Transverse colon (tissue), 4 donors: Measurements from ENCODE around the gene ZNF576. TPM values are rescaled to one million over a fixed set of nuclear protein-coding genes. Genes with fewer than 3 reads are reported as not detected.
"Not testable (repeated sequence)": the region's sequence is repeated elsewhere in the genome, so short reads cannot be mapped to it uniquely, and the experiment has no call there.

Source experiments
- DNase-seq: peaks from one replicate; pipeline ENCODE4 v3.0.0-alpha.2; 2019
- H3K27ac ChIP-seq, 4 donors: fragments of 200-600 bp; sonication (generic); 2 replicates each; pipeline ENCODE4 v1.5.1; 2016 to 2018; ENCODE audit warnings: inconsistent platforms in 4 of 4
- H3K27me3 ChIP-seq: fragments of 200-600 bp; sonication (generic); 2 replicates; pipeline ENCODE4 v1.5.1; 2017; ENCODE audit warnings: inconsistent platforms
- H3K36me3 ChIP-seq, 4 donors: fragments of 200-600 bp; sonication (generic); 2 replicates each; pipeline ENCODE4 v1.5.1; 2017 to 2019; ENCODE audit warnings: inconsistent platforms in 4 of 4
- H3K4me1 ChIP-seq, 4 donors: fragments of 200-600 bp; sonication (generic); 2 replicates each; pipeline ENCODE4 v1.5.1; 2017 to 2020; ENCODE audit warnings: inconsistent platforms in 4 of 4
- H3K4me3 ChIP-seq, 4 donors: fragments of 200-600 bp; sonication (generic); 1 replicate in 1 of 4; 2 replicates in 3 of 4; pipeline versions ENCODE4 v1.5.1 to v1.6.1; 2017 to 2019; ENCODE audit warnings: inconsistent platforms in 4 of 4
- H3K9me3 ChIP-seq, 2 donors: fragments of 200-600 bp; sonication (generic); 2 replicates each; pipeline ENCODE4 v1.5.1; 2017 to 2019; ENCODE audit warnings: inconsistent platforms in 2 of 2
- CTCF ChIP-seq, 5 experiments: fragments of 200-600 bp in 3 of 5; fragments of 450-650 bp in 2 of 5; sonication (generic) in 3 of 5; IDR thresholded peaks; 1 replicate in 2 of 5; 2 replicates in 3 of 5; pipeline ENCODE4 v1.5.1; 2016 to 2017; ENCODE audit warnings: antibody characterized with exemption in 5 of 5, inconsistent platforms in 3 of 5, mild to moderate bottlenecking in 2 of 5, moderate library complexity in 1 of 5
- EP300 ChIP-seq: sonication (generic); formaldehyde crosslinking; IDR thresholded peaks from one replicate; pipeline ENCODE4 v1.6.1; 2017; ENCODE audit warnings: antibody characterized with exemption, low read depth
- POLR2A ChIP-seq: fragments of 450-650 bp; IDR thresholded peaks from one replicate; pipeline ENCODE4 v1.6.1; 2016; ENCODE audit warnings: antibody characterized with exemption, mild to moderate bottlenecking, moderate library complexity
- POLR2AphosphoS5 ChIP-seq, 3 donors: sonication (generic); formaldehyde crosslinking; IDR thresholded peaks; one replicate each; pipeline ENCODE4 v1.6.1; 2016; ENCODE audit warnings: antibody characterized with exemption in 3 of 3
- WGBS, 2 donors: methylation state at CpG; one replicate each; pipeline ENCODE4 v1.1.5; 2018; ENCODE audit warnings: low coverage in 1 of 2; 5-methylcytosine and 5-hydroxymethylcytosine counted together
- in situ Hi-C, 4 donors: fragments of 200-750 bp; cut with MboI; loops; one replicate each; pipeline versions ENCODE4 v1.15.0 to v1.15.1; 2017; ENCODE audit warnings: low sequenced_read_pairs in 3 of 4, low pct_ligation_motif_present in 1 of 4, low pct_unique_long_range_greater_than_20kb in 1 of 4
- intact Hi-C: fragments of 100-400 bp; cut with DNase I; formaldehyde crosslinking; loops from one replicate; pipeline ENCODE4 v1.15.1; 2023; ENCODE audit warnings: low total_unique reads
- total RNA-seq, 4 donors: library from RNA; depleted of rRNA; stranded (reverse); fragments of >200 nt; gene quantifications; one replicate each; pipeline ENCODE4 v1.1.0, GENCODE V29; 2016

ZNF576 gene
- total RNA-seq, 4 donors from 2014 or later = 3.7 to 11.9 (median 9.8) TPM

DNA sequence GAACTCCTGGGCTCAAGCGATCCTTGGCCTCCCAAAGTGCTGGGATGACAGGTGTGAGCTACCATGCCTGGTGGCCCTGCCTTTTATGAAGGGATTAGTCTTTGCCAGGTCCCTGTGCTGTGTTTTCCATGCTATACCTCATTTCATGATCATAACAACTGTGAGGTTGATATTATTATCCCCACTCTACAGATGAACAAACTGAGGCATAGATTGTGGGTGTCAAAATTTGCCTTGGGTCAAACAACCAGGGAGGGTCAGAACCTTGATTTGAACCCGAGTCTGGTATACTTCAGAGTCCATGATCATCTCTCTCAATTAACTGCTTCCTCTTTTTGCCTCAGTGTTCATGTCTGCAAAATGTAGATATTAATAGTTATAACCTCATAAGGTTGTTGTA lies 13.9 kb upstream of the ZNF576 start:
- Histone ChIP-seq H3K36me3 (no peaks in the 10 kb centered on the region), H3K9me3 (no peaks in the 10 kb centered on the region), H3K27ac (no peak overlapping the region), H3K4me3 (no peak overlapping the region), H3K27me3 (no peaks in the 10 kb centered on the region), H3K4me1 (peaks cover 0 to 11% (median 3%) of the 10 kb centered on the region in 4 donors)
- 83% methylated on average over 1 to 2 of the region's 2 CpGs for WGBS, 2 donors
- TF ChIP-seq EP300 = no peak
- TF ChIP-seq POLR2A = no peak
- TF ChIP-seq CTCF (IDR thresholded peaks at IDR 0.05) = no peak
- no peak for TF ChIP-seq POLR2AphosphoS5 (IDR thresholded peaks at IDR 0.05)
- in situ Hi-C loops = no loop called here
- DNase-seq = no peak
- intact Hi-C loops = no loop called here

DNA sequence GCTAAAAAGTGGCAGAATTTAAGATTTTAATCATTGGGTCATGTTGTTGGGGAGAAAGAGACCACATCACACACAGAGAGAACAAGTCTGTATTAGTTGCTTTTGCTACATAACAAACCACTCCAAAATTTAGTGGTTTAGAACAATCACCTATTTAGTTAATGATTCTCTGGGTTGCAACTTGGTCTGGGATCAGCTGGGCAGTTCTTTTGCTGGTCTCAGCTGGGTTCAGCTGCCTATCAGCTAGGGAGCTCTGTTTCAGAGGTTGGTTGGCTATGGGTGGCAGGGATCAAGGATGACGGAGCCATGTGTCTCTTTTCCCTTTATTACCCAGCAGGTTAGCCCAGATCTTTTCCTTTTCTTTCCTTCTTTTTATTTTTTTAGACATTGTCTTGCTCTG lies 11.9 kb upstream of the ZNF576 start:
- no peak for DNase-seq
- in situ Hi-C loops (no loop called here), intact Hi-C loops (no loop called here)
- no peak for TF ChIP-seq POLR2A
- no peak for TF ChIP-seq CTCF (IDR thresholded peaks at IDR 0.05)
- TF ChIP-seq POLR2AphosphoS5 (IDR thresholded peaks at IDR 0.05) = no peak
- TF ChIP-seq EP300 = no peak
- H3K27me3 ChIP-seq = no peaks in the 10 kb centered on the region
- H3K27ac ChIP-seq = no peak overlapping the region
- no peak overlapping the region for H3K4me3 ChIP-seq
- H3K4me1 ChIP-seq = peaks cover 0 to 11% (median 3%) of the 10 kb centered on the region in 4 donors
- no peaks in the 10 kb centered on the region for H3K36me3 ChIP-seq
- H3K9me3 ChIP-seq = no peaks in the 10 kb centered on the region
- 80% methylated on average over 1 of the region's 1 CpG; no CpG with 5 or more reads in 1 of the 2 donors for WGBS, 2 donors

DNA sequence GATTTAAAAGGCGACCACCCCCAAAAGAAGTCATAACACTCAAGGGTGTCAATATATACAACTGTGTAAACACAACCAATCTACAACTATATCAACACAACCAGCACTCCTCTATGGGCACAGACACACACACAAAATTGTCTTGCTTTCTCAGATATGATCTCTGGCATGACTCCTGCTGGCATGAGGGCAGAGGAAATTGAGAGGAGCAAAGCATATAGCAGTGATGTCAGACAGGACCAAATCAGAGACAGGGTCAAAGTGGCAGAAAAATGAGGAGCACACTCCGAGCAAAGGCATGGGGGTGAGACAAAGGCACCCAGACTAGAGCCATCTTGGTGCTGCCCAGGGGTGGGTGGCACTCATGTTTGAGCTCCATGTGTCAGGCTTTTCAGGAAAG lies 10.0 kb upstream of the ZNF576 start:
- in situ Hi-C loops = no loop called here
- intact Hi-C loops = no loop called here
- WGBS, 2 donors = 64 to 67% methylated on average over 2 of the region's 2 CpGs
- Histone ChIP-seq H3K27me3 (no peaks in the 10 kb centered on the region), H3K4me3 (no peak overlapping the region), H3K36me3 (no peaks in the 10 kb centered on the region), H3K9me3 (no peaks in the 10 kb centered on the region), H3K27ac (no peak overlapping the region), H3K4me1 (peaks cover 0 to under 1% (median 0%) of the 10 kb centered on the region in 4 donors)
- no peak for TF ChIP-seq POLR2AphosphoS5 (IDR thresholded peaks at IDR 0.05)
- no peak for TF ChIP-seq EP300
- TF ChIP-seq POLR2A = no peak
- no peak for TF ChIP-seq CTCF (IDR thresholded peaks at IDR 0.05)
- no peak for DNase-seq

GRCh38 chr19:43587029-43587428 lies 9.4 kb upstream of the ZNF576 start:
- H3K36me3 ChIP-seq, H3K27me3 ChIP-seq, intact Hi-C loops, H3K4me3 ChIP-seq, DNase-seq, H3K9me3 ChIP-seq, in situ Hi-C loops, H3K27ac ChIP-seq, H3K4me1 ChIP-seq: not testable (repeated sequence)
- WGBS, 2 donors = 93 to 96% methylated on average over 3 of the region's 3 CpGs

DNA sequence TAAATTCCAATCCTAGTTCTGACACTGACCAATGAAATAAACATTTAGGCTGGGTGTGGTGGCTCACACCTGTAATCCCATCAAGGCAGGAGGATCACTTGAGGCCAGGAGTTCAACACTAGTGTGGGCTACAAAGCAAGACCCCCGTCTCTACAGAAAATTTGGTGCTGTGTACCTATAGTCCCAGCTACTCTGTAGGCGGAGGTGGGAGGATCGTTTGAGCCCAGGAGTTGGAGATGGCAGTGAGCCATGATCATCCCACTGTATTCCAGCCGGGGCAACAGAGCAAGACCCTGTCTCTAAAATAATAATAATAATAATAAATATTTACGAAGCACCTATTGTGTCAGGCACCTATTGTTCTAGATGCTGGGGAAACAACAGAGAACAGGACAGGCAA lies 7.1 kb upstream of the ZNF576 start:
- TF ChIP-seq CTCF (IDR thresholded peaks at IDR 0.05) (no peak), POLR2AphosphoS5 (IDR thresholded peaks at IDR 0.05) (no peak), EP300 (no peak), POLR2A (no peak)
- in situ Hi-C loops = no loop called here
- Histone ChIP-seq H3K4me3 (no peak overlapping the region), H3K9me3 (no peaks in the 10 kb centered on the region), H3K27ac (no peak overlapping the region), H3K36me3 (peaks cover 0 to 14% (median 6%) of the 10 kb centered on the region in 4 donors), H3K27me3 (no peaks in the 10 kb centered on the region), H3K4me1 (peaks cover 5 to 12% (median 7%) of the 10 kb centered on the region in 4 donors)
- DNase-seq = no peak
- WGBS, 2 donors = 87 to 100% methylated on average over 2 to 5 of the region's 5 CpGs
- intact Hi-C loops = no loop called here
